ENCODE measurements around the gene TRAIP. TPM values are rescaled to one million over a fixed set of nuclear protein-coding genes. Genes with fewer than 3 reads are reported as not detected.
"Not testable (repeated sequence)": the region's sequence is repeated elsewhere in the genome, so short reads cannot be mapped to it uniquely, and the experiment has no call there.

The TRAIP gene
- total RNA-seq, 1 experiment from 2014 or later: 18.5 TPM

GRCh38 chr3:49781415-49782199 lies 74.8 kb downstream of the TRAIP start:
- in situ Hi-C loops (cut with HindIII; ENCODE audit: low pct_unique_long_range_greater_than_20kb, low sequenced_read_pairs) (no loop called here), intact Hi-C loops (cut with micrococcal nuclease; ENCODE audit: unreplicated experiment) (no loop called here)
- no peaks in the 10 kb centered on the region for H3K27me3 ChIP-seq (ENCODE audit: control insufficient read depth, insufficient read depth, low read length)
- ATAC-seq (no peak), DNase-seq (ENCODE audit: low read depth, low spot score) (no peak)
- CTCF ChIA-PET: interaction anchor here (0.6 kb wide), 1 partner anchor 60 kb away, joined by 3 read pairs; no protein-coding TSS in a partner anchor
- peaks cover 3% of the 10 kb centered on the region for H3K4me1 ChIP-seq (ENCODE audit: control insufficient read depth, insufficient read depth, low read length)
- BruUV-seq (replicated peaks): no TSS peak
- no peaks in the 10 kb centered on the region for H3K9me3 ChIP-seq (ENCODE audit: control insufficient read depth, insufficient read depth, low read depth, low read length)
- H3K36me3 ChIP-seq (ENCODE audit: control insufficient read depth, insufficient read depth, low read length): no peaks in the 10 kb centered on the region
- no peak overlapping the region for H3K27ac ChIP-seq (ENCODE audit: low read length)
- POLR2A ChIA-PET: interaction anchor here (0.6 kb wide), 1 partner anchor 114 kb away, joined by 3 read pairs; no protein-coding TSS in a partner anchor
- no peak overlapping the region for H3K4me3 ChIP-seq (ENCODE audit: low read depth in 2 of 2, low read length in 2 of 2)
- TF ChIP-seq CTCF (IDR thresholded peaks at IDR 0.05) (no peak), SIN3A (IDR thresholded peaks at IDR 0.05; ENCODE audit: borderline replicate concordance, insufficient read depth, low read depth, low read length) (no peak), POLR2AphosphoS5 (IDR thresholded peaks at IDR 0.05; ENCODE audit: low read depth, low read length) (no peak), REST (IDR thresholded peaks at IDR 0.05; ENCODE audit: insufficient read depth in 1 of 2, low read depth in 2 of 2, low read length in 1 of 2) (no peak), TCF7L2 (IDR thresholded peaks at IDR 0.05; ENCODE audit: low read depth, low read length) (no peak)

- intact Hi-C loops (cut with micrococcal nuclease; ENCODE audit: unreplicated experiment); H3K27ac ChIP-seq (ENCODE audit: low read length); ATAC-seq; in situ Hi-C loops (cut with HindIII; ENCODE audit: low pct_unique_long_range_greater_than_20kb, low sequenced_read_pairs); H3K36me3 ChIP-seq (ENCODE audit: control insufficient read depth, insufficient read depth, low read length); CTCF ChIA-PET; H3K4me3 ChIP-seq (ENCODE audit: low read depth in 2 of 2, low read length in 2 of 2); BruUV-seq (replicated peaks); POLR2A ChIA-PET; H3K27me3 ChIP-seq (ENCODE audit: control insufficient read depth, insufficient read depth, low read length); H3K9me3 ChIP-seq (ENCODE audit: control insufficient read depth, insufficient read depth, low read depth, low read length); DNase-seq (ENCODE audit: low read depth, low spot score); H3K4me1 ChIP-seq (ENCODE audit: control insufficient read depth, insufficient read depth, low read length): not testable (repeated sequence)
These were observed 75.4 kb downstream of the TRAIP start for GRCh38 chr3:49780975-49781365.

All from Panc1 (cell line).